ENCODE measurements around the gene KANSL1.

The KANSL1 gene

DNA sequence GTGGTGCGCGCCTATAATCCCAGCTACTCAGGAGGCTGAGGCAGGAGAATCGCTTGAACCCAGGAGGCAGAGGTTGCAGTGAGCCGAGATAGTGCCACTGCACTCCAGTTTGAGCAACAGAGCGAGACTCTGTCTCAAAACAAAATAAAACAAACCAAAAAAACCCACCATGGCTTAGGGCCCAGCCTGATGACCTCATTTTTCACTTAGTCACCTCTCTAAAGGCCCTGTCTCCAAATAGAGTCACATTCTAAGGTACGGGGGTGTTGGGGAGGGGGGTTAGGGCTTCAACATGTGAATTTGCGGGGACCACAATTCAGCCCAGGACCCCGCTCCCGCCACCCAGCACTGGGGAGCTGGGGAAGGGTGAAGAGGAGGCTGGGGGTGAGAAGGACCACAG, 195.6 kb downstream of the KANSL1 start:
- no peak for DNase-seq

DNA sequence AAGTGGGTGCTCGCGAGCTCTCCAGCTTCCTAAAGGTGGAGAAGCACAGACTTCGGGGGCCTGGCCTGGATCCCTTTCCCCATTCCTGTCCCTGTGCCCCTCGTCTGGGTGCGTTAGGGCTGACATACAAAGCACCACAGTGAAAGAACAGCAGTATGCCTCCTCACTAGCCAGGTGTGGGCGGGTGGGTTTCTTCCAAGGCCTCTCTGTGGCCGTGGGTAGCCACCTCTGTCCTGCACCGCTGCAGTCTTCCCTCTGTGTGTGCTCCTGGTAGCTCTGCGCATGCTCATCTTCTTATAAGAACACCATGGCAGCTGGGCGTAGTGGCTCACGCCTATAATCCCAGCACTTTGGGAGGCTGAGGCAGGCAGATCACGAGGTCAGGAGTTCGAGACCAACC, 196.1 kb downstream of the KANSL1 start:
- no peak for DNase-seq

DNA sequence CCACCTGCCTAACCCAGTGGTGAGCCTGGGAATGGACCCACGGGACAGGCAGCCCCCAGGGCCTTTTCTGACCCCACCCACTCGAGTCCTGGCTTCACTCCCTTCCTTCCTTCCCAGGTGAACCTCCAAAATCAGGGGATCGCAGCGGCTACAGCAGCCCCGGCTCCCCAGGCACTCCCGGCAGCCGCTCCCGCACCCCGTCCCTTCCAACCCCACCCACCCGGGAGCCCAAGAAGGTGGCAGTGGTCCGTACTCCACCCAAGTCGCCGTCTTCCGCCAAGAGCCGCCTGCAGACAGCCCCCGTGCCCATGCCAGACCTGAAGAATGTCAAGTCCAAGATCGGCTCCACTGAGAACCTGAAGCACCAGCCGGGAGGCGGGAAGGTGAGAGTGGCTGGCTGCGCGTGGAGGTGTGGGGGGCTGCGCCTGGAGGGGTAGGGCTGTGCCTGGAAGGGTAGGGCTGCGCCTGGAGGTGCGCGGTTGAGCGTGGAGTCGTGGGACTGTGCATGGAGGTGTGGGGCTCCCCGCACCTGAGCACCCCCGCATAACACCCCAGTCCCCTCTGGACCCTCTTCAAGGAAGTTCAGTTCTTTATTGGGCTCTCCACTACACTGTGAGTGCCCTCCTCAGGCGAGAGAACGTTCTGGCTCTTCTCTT, 196.8 kb downstream of the KANSL1 start:
- DNase-seq: no peak

DNA sequence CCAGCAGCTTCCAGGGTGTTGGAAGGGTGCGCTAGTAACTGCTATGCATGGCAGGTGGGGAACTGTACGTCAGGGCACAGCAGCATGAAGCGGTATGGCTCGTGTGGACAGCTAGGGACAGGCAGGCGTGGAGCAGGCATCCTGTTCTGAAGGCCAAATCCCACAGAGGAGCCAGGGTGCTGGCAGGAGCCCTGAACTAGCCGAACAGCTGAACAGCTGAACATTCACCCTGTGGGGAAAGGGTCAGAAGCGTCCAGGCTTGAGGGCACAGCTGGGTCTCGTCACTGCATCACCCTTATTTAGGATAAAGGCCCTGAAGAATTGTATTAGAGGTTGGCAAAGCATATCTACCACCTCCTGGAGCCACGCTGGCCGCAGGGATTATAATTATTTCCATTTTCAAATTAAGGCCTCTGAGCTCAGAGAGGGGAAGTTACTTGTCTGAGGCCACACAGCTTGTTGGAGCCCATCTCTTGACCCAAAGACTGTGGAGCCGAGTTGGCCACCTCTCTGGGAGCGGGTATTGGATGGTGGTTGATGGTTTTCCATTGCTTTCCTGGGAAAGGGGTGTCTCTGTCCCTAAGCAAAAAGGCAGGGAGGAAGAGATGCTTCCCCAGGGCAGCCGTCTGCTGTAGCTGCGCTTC, 197.5 kb downstream of the KANSL1 start:
- DNase-seq: no peak

DNA sequence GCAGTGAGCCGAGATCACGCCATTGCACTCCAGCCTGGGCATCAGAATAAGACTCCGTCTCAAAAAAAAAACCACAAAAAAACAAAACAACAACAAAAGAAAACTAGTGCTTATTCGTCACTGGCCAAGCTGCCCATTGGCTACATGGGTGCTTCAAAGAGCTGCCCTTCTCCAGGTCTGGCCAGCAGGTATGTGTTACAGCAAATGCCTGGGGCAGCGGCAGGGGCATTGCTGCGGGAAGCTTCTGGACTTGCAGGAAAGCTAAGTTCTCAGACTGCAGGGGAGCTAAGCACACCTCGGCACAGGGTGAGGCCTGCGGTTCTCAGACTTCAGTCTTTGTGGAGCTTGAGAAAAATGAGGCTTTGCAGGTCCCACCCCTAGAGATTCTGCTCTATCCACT, 198.2 kb downstream of the KANSL1 start:
- DNase-seq: no peak

DNA sequence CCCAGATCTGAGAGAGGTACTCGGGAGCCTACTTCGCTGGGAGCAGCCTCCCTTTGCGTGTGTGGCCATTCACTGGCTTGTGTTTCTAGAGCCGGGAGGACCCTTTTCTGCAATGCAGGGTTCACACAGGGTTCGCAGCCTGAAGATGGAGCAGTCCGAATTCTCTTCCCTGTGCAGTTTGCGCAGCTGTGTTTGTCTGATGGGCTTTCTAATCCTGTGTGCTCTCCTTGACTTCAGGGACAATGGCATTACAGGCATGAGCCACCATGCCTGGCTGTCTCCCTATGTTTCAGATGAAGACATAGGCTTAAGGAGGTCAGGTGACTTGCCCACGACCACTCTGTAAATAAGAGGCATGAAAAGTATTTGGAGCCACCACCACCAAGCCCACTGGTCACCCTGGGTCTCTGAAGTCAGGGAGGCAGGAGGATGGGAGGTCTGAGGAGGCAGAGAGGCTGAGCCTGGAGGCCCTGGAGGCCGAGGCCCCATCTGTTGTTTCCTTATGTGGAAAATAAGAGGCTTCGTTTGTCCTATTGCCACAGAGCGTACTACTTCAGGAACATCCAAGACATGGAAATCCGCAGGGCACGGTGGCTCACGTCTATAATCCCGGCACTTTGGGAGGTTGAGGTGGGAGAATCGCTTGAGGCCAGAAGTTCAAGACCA, 199.1 kb downstream of the KANSL1 start:
- no peak for DNase-seq

DNA sequence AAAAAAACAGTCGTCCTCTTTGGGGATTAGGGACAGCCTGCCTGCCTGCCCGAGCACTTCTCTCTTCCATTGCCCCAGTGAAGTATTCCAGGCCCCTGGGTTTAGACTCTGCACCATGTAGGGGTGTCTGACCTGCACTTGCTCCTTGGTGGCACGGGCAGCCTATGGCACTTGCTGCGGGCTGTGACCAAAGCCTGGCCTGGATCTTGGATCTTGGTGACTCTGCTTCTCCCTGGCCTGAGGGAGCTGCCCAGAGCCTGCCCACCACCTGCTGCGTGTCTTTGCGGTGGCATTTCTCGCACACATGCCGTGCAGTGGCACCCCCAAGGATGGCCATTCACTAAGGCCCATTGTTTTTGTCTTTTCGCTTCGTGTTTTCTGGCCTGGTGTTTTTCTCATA, 200.3 kb downstream of the KANSL1 start:
- no peak for DNase-seq

DNA sequence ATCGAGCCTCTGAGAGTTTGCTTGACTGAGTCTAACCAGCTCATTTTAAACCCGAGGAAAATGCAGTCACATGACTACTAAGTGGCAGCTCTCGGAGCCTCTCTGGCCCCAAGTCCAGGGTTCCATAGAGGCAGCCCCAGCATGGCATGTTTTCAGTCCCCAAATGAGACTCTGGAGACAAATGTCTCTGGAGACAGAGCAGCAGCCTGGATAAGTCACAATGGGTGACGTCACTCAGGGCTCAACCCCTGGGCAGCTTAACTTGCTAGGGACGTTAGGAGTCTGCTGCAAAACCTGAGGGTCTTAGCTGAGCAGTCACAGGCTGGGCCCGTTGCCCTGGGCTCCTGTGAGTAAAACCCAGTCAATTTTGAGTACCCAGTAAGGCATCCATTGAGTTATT, 201.1 kb downstream of the KANSL1 start:
- no peak for DNase-seq

DNA sequence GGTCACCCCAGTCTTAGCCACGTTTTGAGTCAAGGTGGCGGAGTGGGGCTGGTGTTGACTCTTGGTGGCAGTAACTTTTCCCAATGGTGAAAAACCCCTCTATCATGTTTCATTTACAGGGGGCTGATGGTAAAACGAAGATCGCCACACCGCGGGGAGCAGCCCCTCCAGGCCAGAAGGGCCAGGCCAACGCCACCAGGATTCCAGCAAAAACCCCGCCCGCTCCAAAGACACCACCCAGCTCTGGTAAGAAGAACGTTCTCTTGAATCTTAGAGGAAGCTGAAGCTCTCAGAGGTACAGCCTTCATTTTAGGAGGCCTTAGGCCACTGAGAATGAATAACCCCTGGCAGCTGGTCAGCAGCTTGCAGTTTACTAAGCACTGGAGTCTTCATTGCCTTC, 201.9 kb downstream of the KANSL1 start:
- no peak for DNase-seq

DNA sequence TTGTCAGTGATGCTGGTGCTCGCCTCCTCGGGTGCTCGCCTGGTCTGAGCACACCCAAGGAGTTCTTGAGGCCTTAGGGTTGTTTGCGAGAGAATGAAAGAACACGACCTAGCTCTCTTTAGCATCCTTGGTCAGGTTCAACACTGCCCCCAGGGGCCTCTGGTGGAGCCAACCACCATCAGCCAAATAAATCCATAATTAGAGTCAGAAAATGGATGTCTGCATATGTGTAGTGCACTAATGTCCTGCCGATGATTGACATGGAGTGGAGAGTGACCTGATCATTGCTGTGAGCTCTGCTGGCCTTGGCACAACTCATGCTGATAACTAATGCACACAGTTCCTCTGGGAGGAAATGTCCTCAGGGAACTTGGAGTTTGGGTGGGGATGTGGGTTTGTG, 202.3 kb downstream of the KANSL1 start:
- DNase-seq: no peak

DNA sequence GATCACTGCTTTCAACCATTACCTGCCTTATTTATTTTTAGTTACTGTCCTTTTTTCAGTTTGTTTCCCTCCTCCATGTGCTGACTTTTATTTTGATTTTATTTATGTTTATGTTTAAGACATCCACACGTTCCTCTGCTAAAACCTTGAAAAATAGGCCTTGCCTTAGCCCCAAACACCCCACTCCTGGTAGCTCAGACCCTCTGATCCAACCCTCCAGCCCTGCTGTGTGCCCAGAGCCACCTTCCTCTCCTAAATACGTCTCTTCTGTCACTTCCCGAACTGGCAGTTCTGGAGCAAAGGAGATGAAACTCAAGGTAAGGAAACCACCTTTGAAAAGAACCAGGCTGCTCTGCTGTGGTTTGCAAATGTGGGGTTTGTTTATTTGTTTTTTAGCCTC, 203.5 kb downstream of the KANSL1 start:
- DNase-seq: no peak

DNA sequence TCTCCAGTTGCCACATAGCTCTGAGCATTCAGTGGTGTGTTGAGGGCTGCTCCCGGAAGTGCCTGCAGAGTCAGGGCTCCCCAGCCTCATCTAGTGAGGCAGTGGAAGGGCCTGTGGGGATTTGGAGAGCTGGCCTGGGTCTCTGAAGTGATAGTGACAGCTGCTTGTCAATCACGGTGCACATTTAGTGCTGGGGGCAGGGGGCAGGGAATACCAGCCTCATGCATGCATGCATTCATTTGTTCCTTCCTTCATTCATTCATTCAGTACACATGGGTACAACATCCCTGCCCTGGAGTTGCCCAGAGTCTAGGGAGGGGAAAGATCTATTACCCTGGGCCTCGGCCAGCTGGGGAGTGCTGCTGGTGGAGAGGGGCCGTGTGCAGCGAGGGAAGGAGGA, 205.5 kb downstream of the KANSL1 start:
- DNase-seq: no peak

DNA sequence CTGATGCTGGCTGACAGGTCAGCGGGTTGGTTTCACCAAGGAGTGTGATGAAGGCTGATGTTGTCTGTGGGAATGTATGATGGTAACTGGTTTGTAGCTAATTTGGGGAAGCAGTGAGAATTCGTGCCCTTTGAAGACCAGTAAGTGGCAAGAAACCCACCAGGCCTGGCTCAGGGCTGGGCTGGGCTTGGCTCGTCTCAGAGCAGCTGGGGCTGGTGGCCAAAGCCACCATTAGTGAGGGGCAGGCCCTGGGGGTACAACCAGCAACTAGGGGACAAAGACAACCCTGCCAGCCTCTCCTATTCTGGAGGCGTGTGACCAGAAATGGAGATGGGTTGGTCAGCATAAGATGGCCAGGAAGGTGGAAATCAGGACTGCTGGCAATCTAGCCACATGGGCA, 207.2 kb downstream of the KANSL1 start:
- DNase-seq: no peak

DNA sequence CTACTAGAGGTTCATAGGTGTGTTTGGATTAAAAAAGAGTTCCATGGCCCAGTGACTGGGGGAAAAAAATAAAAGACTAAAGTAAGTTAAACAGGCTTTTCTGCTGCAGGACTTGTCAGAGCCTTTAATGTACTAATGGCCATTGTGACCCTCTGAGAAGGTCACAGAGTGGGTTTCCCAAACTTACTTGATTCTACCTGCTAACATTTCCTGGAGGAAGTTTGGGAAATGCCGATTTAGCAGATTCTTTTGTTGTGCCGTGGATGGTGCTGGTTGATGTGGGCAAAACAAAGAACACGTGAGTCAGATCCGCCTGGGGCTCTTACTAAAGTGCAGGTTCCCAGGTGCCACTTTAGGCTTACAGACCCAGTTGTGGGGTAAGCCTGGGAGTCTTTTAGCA, 207.8 kb downstream of the KANSL1 start:
- no peak for DNase-seq

DNA sequence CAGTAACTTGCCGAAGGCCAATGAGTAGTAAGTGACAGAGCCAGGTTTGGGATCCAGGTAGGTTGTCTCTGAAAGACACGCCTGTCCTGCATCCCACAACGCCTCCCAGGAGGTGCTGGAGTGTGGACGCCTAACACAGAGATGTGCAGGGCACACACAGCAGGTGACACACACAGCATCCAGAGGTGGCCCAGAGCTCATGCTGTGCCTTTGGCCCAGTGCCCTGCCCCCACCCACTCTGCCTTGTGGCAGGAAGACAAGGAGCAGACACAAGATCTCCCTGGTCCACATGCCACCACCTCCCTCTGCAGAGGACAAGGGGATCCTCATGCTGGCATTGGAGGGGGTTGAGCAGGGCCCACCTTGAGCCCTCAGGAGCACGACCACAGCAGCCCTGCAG, 208.9 kb downstream of the KANSL1 start:
- DNase-seq: no peak

DNA sequence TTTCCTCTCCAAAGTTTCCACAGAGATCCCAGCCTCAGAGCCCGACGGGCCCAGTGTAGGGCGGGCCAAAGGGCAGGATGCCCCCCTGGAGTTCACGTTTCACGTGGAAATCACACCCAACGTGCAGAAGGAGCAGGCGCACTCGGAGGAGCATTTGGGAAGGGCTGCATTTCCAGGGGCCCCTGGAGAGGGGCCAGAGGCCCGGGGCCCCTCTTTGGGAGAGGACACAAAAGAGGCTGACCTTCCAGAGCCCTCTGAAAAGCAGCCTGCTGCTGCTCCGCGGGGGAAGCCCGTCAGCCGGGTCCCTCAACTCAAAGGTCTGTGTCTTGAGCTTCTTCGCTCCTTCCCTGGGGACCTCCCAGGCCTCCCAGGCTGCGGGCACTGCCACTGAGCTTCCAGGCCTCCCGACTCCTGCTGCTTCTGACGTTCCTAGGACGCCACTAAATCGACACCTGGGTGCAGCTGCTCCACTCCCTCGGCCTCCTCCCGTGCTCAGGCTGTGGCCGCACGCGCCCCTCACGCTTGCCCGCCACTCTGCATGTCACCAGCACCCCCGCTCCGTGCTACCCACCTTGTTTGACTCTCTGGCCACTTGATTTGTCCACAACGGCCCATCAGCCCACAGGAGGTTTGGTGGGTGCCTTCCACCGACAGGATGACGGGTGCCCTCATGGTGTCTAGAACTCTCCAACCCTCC, 209.5 kb downstream of the KANSL1 start:
- no peak for DNase-seq

DNA sequence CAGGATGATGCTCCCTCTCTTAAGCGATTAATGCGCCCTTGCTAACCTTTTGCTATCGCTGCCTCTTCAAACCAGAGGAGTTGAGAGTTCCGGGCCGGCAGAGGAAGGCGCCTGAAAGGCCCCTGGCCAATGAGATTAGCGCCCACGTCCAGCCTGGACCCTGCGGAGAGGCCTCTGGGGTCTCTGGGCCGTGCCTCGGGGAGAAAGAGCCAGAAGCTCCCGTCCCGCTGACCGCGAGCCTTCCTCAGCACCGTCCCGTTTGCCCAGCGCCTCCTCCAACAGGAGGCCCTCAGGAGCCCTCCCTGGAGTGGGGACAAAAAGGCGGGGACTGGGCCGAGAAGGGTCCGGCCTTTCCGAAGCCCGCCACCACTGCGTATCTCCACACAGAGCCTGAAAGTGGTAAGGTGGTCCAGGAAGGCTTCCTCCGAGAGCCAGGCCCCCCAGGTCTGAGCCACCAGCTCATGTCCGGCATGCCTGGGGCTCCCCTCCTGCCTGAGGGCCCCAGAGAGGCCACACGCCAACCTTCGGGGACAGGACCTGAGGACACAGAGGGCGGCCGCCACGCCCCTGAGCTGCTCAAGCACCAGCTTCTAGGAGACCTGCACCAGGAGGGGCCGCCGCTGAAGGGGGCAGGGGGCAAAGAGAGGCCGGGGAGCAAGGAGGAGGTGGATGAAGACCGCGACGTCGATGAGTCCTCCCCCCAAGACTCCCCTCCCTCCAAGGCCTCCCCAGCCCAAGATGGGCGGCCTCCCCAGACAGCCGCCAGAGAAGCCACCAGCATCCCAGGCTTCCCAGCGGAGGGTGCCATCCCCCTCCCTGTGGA, 210.2 kb downstream of the KANSL1 start:
- DNase-seq: no peak

DNA sequence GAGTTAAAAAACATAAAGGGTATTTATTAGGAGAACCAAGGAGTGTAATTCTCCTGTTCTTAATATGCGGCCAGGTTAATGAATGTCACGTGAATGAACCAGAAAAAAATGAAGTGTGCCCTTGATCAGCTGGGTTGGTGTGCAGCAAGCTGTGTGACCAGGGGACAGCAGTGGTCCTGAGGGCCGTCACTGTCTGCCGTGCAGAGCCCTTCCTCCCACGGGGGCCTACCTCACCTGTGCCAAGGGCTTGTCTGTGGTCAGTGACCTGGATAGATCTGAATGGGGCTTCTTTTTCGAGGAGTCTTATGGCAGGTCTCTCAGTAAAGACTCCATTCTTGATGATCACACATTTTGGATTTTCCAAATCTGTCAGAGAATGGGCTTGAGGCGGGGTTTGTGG, 211.9 kb downstream of the KANSL1 start:
- no peak for DNase-seq

DNA sequence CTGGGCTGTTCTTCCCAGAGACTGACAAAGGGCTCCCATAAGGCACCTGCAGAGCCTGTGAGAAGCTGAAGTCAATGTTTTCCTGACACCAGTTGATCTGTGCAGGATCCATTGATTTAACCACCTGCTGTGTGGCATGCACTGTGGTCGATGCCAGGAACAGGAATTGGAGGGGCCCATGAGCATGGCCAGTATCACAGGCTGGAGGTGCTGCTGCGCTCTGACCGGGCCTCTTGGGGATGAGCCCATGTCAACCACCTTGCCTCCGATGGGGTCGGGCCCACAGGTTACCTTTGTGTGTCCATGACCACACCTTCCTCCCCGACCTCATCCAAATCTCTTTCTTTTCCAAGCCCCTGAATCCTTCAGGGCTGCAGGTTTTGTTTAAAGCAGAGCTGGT, 212.4 kb downstream of the KANSL1 start:
- no peak for DNase-seq
